ENCODE measurements around the gene RAB3IL1. TPM values are rescaled to one million over a fixed set of nuclear protein-coding genes. Genes with fewer than 3 reads are reported as not detected.

The RAB3IL1 gene
- total RNA-seq, 4 donors from 2014 or later = 0.15 to 10.3 (median 5.0) TPM

- DNase-seq = no peak
- intact Hi-C loops (cut with DNase I) = no loop called here
- Histone ChIP-seq H3K9me3 (no peaks in the 10 kb centered on the region), H3K4me3 (peak within 1 kb of the TSS; percentile 46 to 74 (median 62)), H3K27me3 (peaks cover 0 to 4% (median 0%) of the 10 kb centered on the region in 4 donors), H3K27ac (peak within 1 kb of the TSS; percentile 70 to 90 (median 84)), H3K36me3 (no peaks in the 10 kb centered on the region), H3K4me1 (peaks cover 17 to 50% (median 21%) of the 10 kb centered on the region in 3 donors)
- TF ChIP-seq POLR2A (IDR thresholded peaks at IDR 0.05) (peak in 3 of 4 donors; percentile 21 to 39 (median 23)), CTCF (IDR thresholded peaks at IDR 0.05) (no peak)
- WGBS, 2 donors = 10% methylated on average over 2 of the region's 96 CpGs; no CpG with 5 or more reads in 1 of the 2 donors
Observed at GRCh38 chr11:61891331-61892084, 25.9 kb downstream of the RAB3IL1 start, which contains the start of gene FADS3. FADS3 (minus strand) TSS chr11:61891545; CDS start chr11:61891381, 164 bp downstream.

- 3% methylated on average over 6 of the region's 38 CpGs; no CpG with 5 or more reads in 1 of the 2 donors for WGBS, 2 donors
- peaks cover 0 to 4% (median 0%) of the 10 kb centered on the region in 4 donors for H3K27me3 ChIP-seq
- H3K4me1 ChIP-seq = peaks cover 17 to 50% (median 21%) of the 10 kb centered on the region in 3 donors
- peak overlapping the region; percentile 46 to 74 (median 62) for H3K4me3 ChIP-seq
- intact Hi-C loops (cut with DNase I) = no loop called here
- DNase-seq = no peak
- no peak for TF ChIP-seq CTCF (IDR thresholded peaks at IDR 0.05)
- TF ChIP-seq POLR2A (IDR thresholded peaks at IDR 0.05) = no peak
- peak overlapping the region; percentile 63 to 90 (median 79) for H3K27ac ChIP-seq
- no peaks in the 10 kb centered on the region for H3K36me3 ChIP-seq
- no peaks in the 10 kb centered on the region for H3K9me3 ChIP-seq
Observed at GRCh38 chr11:61890529-61891330, 26.6 kb downstream of the RAB3IL1 start.

GRCh38 chr11:61889831-61890230, 27.5 kb downstream of the RAB3IL1 start:
- intact Hi-C loops (cut with DNase I) = loop anchor here (5.0 kb wide), 1 partner anchor 88 kb away; no protein-coding TSS in a partner anchor
- Histone ChIP-seq H3K4me1 (peaks cover 17 to 50% (median 21%) of the 10 kb centered on the region in 3 donors), H3K27me3 (peaks cover 0 to 4% (median 0%) of the 10 kb centered on the region in 4 donors), H3K36me3 (no peaks in the 10 kb centered on the region), H3K9me3 (no peaks in the 10 kb centered on the region), H3K27ac (peak overlapping the region in 2 of 4 donors; percentile 63 to 88), H3K4me3 (peak overlapping the region in 2 of 4 donors; percentile 69 to 74)
- no peak for TF ChIP-seq POLR2A (IDR thresholded peaks at IDR 0.05)
- no peak for TF ChIP-seq CTCF (IDR thresholded peaks at IDR 0.05)
- WGBS, 2 donors = 33 to 62% methylated on average over 10 of the region's 10 CpGs
- no peak for DNase-seq

DNA sequence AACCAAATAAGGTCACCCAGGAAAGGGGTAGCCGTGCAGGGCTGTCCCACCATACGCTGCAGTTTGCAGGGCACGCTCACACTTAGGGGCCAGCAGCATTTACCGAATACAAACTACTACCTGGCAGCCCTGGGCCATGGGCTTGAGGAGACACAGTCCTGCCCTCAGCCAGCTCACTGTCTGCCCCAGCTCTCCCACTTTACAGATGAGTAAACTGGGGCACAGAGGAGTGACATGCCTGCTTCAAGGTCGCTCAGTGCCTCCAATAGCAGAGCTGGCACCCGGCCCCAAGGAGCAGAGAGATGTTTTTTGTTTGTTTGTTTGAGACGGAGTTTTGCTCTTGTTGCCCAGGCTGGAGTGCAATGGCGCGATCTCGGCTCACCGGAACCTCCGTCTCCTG, 28.8 kb downstream of the RAB3IL1 start:
- Histone ChIP-seq H3K27me3 (peaks cover 0 to 4% (median 0%) of the 10 kb centered on the region in 4 donors), H3K4me1 (peaks cover 17 to 50% (median 21%) of the 10 kb centered on the region in 3 donors), H3K9me3 (no peaks in the 10 kb centered on the region), H3K4me3 (no peak overlapping the region), H3K27ac (peak overlapping the region; percentile 35 to 89 (median 64)), H3K36me3 (no peaks in the 10 kb centered on the region)
- TF ChIP-seq CTCF (IDR thresholded peaks at IDR 0.05) (no peak), POLR2A (IDR thresholded peaks at IDR 0.05) (no peak)
- 76 to 92% methylated on average over 10 to 12 of the region's 12 CpGs for WGBS, 2 donors
- DNase-seq = no peak
- intact Hi-C loops (cut with DNase I) = loop anchor here (5.0 kb wide), 1 partner anchor 86 kb away; no protein-coding TSS in a partner anchor
